Measurements from ENCODE around the gene JAKMIP1. TPM values are rescaled to one million over a fixed set of nuclear protein-coding genes. Genes with fewer than 3 reads are reported as not detected.

The JAKMIP1 gene
- total RNA-seq, 1 donor from 2014 or later, result 0.13 TPM

DNA sequence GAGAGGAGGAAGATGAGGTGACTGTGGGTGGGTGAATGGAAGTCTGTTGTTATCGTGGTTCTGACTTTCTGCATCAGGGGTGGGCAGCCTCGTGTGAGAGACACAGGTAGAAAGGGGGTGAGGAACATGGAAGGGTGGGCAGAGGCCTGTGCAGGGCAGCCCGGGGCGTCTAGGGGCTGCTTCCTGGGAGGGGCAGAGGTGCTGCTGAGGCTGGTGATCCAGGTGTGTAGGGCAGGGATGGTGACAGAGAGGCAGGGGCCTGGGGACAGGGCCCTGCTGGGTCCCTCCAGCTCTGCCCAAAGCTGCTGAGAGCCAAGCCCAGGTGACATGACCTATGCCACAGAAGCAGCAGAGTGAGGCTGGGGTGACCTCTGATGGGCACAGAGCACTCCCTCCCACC lies 92.5 kb downstream of the JAKMIP1 start:
- CTCF ChIA-PET, result no interaction called here

DNA sequence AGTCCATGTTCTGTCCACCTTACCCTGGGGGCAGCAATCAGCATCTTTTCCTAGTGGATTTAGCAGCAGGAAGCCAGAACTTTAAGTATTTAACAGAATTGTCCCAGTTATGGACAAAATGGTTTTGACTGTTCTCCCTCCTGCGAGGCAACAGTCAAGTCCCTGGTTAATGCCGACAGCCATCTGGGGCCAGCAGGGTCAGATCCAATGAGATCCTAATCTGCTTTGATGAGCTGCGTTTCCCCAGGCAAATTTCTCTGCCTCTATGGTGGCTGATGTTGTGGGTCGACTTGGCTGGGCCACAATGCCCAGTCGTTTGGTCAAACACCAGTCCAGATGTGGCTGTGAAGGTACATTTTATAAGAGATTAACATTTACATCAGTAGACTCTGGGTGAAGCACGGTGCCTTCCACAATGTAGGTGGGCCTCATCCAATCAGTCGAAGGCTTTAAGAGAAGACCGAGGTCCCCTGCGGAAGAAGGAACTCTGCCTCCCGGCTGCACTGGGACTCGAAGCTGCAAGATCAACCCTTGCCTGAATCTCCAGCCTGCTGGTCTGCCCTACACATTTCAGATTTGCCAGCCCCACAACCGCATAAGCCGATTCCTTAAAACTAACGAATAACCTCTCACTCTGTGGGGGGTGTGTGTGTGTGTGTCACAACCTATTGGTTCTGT lies 93.1 kb downstream of the JAKMIP1 start:
- TF ChIP-seq, protein P1, sequence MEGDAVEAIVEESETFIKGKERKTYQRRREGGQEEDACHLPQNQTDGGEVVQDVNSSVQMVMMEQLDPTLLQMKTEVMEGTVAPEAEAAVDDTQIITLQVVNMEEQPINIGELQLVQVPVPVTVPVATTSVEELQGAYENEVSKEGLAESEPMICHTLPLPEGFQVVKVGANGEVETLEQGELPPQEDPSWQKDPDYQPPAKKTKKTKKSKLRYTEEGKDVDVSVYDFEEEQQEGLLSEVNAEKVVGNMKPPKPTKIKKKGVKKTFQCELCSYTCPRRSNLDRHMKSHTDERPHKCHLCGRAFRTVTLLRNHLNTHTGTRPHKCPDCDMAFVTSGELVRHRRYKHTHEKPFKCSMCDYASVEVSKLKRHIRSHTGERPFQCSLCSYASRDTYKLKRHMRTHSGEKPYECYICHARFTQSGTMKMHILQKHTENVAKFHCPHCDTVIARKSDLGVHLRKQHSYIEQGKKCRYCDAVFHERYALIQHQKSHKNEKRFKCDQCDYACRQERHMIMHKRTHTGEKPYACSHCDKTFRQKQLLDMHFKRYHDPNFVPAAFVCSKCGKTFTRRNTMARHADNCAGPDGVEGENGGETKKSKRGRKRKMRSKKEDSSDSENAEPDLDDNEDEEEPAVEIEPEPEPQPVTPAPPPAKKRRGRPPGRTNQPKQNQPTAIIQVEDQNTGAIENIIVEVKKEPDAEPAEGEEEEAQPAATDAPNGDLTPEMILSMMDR (IDR thresholded peaks at IDR 0.05), result no peak
- DNase-seq (no peak), ATAC-seq (ENCODE audit: low read depth) (no peak)
- POLR2A ChIA-PET, result no interaction called here
- H3K4me3 Mint-ChIP-seq, result no peak overlapping the region
- H3K4me1 Mint-ChIP-seq, result no peaks in the 10 kb centered on the region
- H3K36me3 Mint-ChIP-seq (ENCODE audit: low read depth), result no peaks in the 10 kb centered on the region
- peaks cover 4% of the 10 kb centered on the region for H3K27me3 Mint-ChIP-seq
- CTCF ChIA-PET, result no interaction called here
- intact Hi-C loops (cut with micrococcal nuclease), result no loop called here
- H3K27ac Mint-ChIP-seq, result no peak overlapping the region
- H3K9me3 Mint-ChIP-seq, result no peaks in the 10 kb centered on the region

More for the DNA sequence above, 92.5 kb downstream of the JAKMIP1 start:
- Mint-ChIP-seq H3K4me3 (no peak overlapping the region), H3K4me1 (no peaks in the 10 kb centered on the region), H3K9me3 (no peaks in the 10 kb centered on the region), H3K27me3 (peaks cover 4% of the 10 kb centered on the region), H3K36me3 (ENCODE audit: low read depth) (no peaks in the 10 kb centered on the region), H3K27ac (no peak overlapping the region)
- ATAC-seq (ENCODE audit: low read depth), result no peak
- DNase-seq, result no peak
- TF ChIP-seq, protein P1 (IDR thresholded peaks at IDR 0.05), result no peak
- POLR2A ChIA-PET, result no interaction called here
- intact Hi-C loops (cut with micrococcal nuclease), result no loop called here

DNA sequence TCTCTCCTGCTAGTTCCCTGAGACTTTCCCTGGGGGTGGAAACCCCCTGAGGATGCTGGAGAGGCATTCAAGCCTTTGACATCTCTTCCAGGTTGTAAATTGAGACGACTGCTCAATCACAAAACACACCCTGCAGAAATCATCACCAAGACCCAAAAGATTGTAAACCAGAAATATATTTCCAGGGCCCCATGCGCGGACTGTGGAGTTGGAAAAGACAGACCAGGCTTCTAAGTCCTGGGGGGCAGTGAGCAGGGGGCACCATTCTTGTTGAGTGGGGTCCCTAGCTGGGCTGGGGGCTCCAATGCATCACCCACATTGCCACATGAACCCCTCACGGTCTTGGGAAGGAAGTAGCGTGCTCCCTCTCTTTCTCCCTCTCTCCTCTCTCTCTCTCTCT lies 94.2 kb downstream of the JAKMIP1 start:
- Mint-ChIP-seq H3K27me3 (peaks cover 4% of the 10 kb centered on the region), H3K4me3 (no peak overlapping the region), H3K4me1 (no peaks in the 10 kb centered on the region), H3K27ac (no peak overlapping the region), H3K9me3 (no peaks in the 10 kb centered on the region), H3K36me3 (ENCODE audit: low read depth) (no peaks in the 10 kb centered on the region)
- intact Hi-C loops (cut with micrococcal nuclease), result no loop called here
- TF ChIP-seq, protein P1 (IDR thresholded peaks at IDR 0.05), result no peak
- ChIA-PET POLR2A (no interaction called here), CTCF (no interaction called here)
- DNase-seq, result no peak
- no peak for ATAC-seq (ENCODE audit: low read depth)

DNA sequence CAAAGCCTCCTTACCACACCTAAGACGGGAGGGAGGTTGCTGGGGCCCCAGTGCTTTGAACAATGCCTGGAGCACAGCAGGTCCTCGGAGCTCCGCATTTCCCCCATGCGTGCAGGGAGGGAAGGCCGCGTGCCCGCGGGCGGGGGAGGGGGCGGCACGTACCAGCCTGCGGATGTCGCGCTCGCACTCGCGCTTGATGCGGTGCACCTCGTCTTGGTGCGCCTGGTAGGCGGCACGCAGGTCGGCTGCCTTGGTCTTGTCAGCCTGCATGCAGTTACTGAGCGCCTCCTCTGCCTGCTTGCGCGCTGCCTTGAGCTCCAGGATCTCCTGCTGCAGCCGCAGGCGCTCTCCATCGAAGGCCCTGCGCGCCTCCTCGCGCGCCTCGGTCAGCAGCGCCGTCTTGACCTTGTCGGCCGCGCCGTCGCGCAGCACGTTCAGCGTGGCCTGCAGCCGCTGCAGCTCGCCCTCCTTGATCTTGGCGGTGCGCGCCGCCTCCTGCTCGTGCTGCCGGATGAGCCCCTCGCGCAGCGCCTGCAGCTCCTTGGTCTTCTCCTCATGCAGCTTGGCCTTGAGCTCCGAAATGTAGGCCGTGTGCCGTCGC lies 94.9 kb downstream of the JAKMIP1 start:
- intact Hi-C loops (cut with micrococcal nuclease), result no loop called here
- ATAC-seq (ENCODE audit: low read depth), result no peak
- no peaks in the 10 kb centered on the region for H3K4me1 Mint-ChIP-seq
- H3K36me3 Mint-ChIP-seq (ENCODE audit: low read depth), result no peaks in the 10 kb centered on the region
- no peak for DNase-seq
- H3K27me3 Mint-ChIP-seq, result peaks cover 4% of the 10 kb centered on the region
- TF ChIP-seq, protein P1 (IDR thresholded peaks at IDR 0.05), result no peak
- no peaks in the 10 kb centered on the region for H3K9me3 Mint-ChIP-seq
- H3K27ac Mint-ChIP-seq, result no peak overlapping the region
- no peak overlapping the region for H3K4me3 Mint-ChIP-seq
- POLR2A ChIA-PET, result no interaction called here
- CTCF ChIA-PET, result no interaction called here

DNA sequence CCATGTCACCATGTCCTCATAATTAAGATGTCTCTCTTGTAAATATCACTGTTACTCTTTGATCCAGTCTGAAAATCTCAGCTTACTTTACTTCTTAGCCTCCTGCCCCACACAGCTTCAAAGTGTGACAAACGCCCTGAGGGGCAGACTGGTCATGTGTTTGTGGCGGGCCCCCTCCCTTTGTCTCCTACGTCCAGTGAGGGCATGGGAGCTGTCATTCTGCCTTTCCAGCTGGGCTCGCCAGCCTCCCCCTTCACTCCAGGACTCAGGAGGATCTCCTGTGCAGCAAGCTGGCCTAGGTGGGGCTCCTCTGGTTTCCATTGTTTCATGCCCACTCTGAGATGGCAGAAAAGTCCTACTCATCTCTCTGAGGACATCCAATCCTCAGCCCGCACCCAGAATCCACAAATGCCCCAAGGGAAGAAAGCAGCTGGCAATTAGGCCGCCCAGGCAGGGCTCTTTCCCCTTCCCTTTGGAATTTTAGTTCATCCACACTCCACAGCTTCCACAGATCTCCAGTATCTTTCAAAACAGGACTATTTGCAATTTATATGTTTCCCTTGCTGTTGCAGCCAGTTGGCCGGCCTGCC lies 95.7 kb downstream of the JAKMIP1 start:
- CTCF ChIA-PET, result no interaction called here
- DNase-seq (no peak), ATAC-seq (ENCODE audit: low read depth) (no peak)
- Mint-ChIP-seq H3K36me3 (ENCODE audit: low read depth) (no peaks in the 10 kb centered on the region), H3K27me3 (peaks cover 4% of the 10 kb centered on the region), H3K9me3 (no peaks in the 10 kb centered on the region), H3K27ac (no peak overlapping the region), H3K4me3 (no peak overlapping the region), H3K4me1 (no peaks in the 10 kb centered on the region)
- intact Hi-C loops (cut with micrococcal nuclease), result no loop called here
- POLR2A ChIA-PET, result no interaction called here
- TF ChIP-seq, protein P1 (IDR thresholded peaks at IDR 0.05), result no peak

Measured in activated B cell treated with CpG ODN at 0.5 μM for 24 hours (primary cell).